ENCODE results near the gene CTNND2.
A peak's percentile ranks its signal among the peaks of the same experiment; 100 is the strongest.
"Not testable (repeated sequence)": the region's sequence is repeated elsewhere in the genome, so short reads cannot be mapped to it uniquely, and the experiment has no call there.

CTNND2 gene

GRCh38 chr5:11148810-11149539 is 755.3 kb downstream of the CTNND2 start:
- FAIRE-seq: peak; percentile 8

GRCh38 chr5:11146171-11146570 is 758.1 kb downstream of the CTNND2 start:
- no peak for FAIRE-seq

DNA sequence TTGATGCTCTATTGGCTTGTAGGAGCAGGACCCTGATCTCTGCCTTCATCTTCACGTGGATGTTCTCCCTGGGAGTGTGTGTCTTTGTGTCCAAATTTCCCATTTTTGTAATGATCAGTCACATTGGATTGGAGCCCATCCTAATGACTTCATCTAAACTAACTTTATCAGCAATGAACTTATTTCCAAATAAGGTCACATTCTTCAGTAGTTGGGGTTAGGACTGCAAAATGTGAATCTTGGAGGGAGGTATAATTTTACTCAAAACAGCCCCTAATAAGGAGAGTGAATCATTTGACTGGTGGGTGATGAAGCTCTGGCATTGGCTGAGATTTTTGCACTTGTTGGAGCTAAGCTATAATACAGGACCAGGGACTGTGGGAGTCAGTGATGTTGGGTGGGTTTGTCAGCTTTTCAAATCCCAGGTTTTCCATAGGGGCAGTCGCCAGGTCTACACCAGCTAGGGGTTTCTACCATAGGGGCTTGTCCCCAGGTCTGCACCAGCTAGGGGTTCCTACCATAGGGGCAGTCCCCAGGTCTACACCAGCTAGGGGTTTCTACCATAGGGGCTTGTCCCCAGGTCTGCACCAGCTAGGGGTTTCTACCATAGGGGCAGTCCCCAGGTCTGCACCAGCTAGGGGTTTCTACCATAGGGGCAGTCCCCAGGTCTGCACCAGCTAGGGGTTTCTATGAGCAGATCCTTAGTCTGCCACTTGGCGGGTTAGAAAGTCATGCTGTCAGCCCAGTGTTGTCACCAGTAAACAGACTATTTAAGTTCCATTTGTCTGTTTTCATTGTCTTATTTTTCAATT is 760.6 kb downstream of the CTNND2 start:
- no peak for FAIRE-seq

GRCh38 chr5:11139217-11139865 is 764.9 kb downstream of the CTNND2 start:
- no peak for FAIRE-seq

DNA sequence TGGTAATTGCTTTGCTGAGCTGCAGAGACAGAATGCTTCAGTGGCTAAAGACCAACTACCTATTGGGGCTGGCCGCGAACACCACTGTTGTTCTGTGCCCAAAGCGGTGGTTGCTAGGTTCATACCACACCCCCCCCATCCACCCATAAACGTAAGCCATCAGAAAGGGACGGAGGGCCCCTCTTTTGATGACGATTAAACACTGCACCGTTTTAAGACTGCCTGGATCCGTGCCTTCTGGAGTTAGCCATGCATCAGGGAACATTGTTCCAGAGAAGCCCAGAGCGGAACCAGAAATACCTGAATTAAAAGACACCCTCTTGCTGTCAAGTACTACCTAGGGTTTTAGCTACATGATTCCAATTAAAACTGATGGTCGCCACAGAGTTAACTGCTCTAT is 774.1 kb downstream of the CTNND2 start:
- no peak for FAIRE-seq

DNA sequence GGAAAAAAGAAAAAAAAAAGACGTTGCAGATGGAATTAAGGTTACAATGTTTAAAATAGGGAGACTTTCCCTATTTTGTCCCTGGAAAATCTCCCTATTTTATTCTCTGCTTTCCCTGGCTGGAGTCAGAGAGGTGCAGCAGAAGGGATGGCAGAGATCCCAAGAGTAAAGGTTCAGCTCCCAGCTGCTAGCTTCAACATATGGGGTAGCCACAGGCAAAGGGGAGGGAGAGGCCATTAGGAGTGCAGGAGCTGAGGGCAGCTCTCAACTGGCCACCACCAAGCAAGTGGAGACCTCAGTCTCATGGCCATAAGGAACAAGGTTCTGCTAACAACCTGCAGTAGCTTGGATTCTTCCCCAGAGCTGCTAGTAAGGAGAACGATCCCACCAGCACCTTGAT is 776.2 kb downstream of the CTNND2 start:
- no peak for FAIRE-seq

DNA sequence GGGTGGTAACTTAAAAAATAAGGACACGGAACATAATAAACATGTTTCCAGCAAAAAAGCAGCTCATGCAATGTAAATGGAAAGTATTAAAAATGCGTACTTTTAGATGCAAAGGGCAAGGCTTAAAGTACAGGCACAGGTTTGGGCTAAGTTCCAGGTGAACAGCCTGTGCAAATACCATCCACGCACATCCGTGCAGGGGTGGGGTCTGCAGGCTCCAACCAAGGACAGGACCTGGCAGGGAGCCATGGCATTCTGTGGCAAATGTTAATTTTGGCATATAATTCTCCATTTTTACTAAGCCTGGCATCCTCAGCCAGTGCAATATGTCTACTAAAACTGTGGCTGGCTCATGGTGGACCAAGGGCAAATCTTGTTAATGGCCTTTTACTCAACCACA is 777.4 kb downstream of the CTNND2 start:
- FAIRE-seq: no peak

DNA sequence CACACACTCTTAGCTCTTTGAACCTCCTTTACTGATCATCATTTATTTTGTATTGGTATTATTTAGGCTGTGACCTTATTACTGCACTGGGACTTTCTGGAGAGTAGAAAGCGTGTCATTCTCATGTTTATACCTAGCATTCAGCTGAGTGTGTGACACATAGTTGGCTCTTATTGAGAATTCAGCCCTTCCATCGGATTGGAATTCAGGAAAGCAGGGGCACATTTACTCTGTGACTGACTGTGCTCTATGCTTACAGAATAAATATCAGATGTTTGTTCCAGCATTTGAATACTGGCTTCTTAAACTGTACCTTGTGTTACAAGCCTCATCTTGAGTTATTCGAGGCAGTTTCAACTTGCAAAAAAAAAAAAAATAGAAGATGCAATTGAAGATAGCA is 782.4 kb downstream of the CTNND2 start:
- FAIRE-seq: no peak

- no peak for FAIRE-seq
These were observed 794.1 kb downstream of the CTNND2 start for GRCh38 chr5:11110128-11110527.

- no peak for FAIRE-seq
These were observed 798.5 kb downstream of the CTNND2 start for GRCh38 chr5:11105696-11106095.

GRCh38 chr5:11104651-11105112 is 799.6 kb downstream of the CTNND2 start:
- no peak for FAIRE-seq

GRCh38 chr5:11104210-11104609 is 800.0 kb downstream of the CTNND2 start:
- no peak for FAIRE-seq

GRCh38 chr5:11084111-11084510 is 820.1 kb downstream of the CTNND2 start:
- no peak for FAIRE-seq

DNA sequence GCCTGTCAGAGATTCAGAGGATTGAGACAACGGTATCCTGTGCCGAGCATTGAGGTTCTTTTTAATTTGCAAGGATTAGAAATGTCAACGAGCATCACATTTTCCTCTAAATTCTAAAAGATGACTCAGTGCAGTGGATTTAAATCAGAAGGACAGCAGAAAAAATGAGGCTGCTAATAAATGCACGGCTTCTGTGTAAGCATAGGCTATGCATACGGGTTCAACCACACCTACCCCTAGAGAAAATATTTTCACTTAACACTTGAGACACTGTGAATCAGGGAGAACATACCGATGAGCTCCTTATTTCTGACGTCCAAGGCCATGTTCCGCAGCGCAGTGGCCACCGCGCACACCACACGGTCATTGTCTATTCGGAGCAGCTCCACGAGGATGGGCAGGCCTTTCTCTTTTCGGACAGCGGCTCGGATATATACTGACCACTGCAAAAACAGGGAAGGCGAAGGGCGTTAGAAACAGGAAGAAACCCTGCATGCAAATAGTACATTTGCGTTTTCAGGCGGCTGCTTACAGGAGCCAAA is 821.8 kb downstream of the CTNND2 start:
- no peak for FAIRE-seq

GRCh38 chr5:11076945-11077613 is 827.2 kb downstream of the CTNND2 start:
- no peak for FAIRE-seq

GRCh38 chr5:11075035-11075805 is 829.0 kb downstream of the CTNND2 start:
- no peak for FAIRE-seq

GRCh38 chr5:11072568-11072967 is 831.7 kb downstream of the CTNND2 start:
- no peak for FAIRE-seq

- FAIRE-seq: no peak
These were observed 832.2 kb downstream of the CTNND2 start for GRCh38 chr5:11072076-11072475.

- FAIRE-seq: no peak
These were observed 835.2 kb downstream of the CTNND2 start for GRCh38 chr5:11069041-11069440.

GRCh38 chr5:11065723-11066122 is 838.5 kb downstream of the CTNND2 start:
- not testable (repeated sequence) for FAIRE-seq

DNA sequence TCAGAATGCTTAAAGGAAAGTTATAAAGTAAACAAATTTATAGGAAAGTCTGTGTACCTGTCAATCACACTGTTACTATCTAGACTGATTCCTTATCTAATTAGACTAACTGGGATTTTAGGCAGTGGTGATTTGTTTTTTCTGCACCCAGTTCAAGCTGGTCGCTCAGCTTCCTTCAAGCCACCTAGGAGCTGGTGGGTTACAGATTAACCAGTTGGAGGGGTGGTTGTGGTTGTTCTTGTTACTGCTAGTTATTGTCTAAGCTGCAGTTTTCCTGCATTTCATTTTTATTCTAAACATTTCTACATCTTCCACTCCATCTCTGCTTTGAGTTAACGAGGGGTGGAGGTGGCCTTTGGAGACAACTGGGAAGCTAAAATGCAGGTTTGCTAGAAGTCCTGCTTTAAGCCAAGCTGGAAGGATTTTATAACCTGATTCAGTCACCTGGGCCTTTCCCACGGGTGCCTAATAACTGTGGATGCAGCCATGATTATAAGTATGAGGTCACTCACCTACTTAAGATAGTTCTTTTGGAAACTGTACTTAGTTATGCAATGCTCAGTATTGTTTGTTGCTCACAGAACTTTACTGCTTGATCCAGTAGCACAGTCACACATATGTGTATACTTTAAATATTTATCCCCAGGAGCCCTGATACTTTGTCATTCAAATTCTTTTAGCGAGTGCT is 839.3 kb downstream of the CTNND2 start:
- FAIRE-seq: no peak

All from endometrium (tissue), 2 donors.